HS-27A (cell line): ENCODE data around the gene TOP2A.

Experiments
- DNase-seq: peaks from one replicate; pipeline ENCODE4 v3.0.0-alpha.2; 2012; ENCODE audit warnings: low read depth, missing footprints

Gene TOP2A

DNA sequence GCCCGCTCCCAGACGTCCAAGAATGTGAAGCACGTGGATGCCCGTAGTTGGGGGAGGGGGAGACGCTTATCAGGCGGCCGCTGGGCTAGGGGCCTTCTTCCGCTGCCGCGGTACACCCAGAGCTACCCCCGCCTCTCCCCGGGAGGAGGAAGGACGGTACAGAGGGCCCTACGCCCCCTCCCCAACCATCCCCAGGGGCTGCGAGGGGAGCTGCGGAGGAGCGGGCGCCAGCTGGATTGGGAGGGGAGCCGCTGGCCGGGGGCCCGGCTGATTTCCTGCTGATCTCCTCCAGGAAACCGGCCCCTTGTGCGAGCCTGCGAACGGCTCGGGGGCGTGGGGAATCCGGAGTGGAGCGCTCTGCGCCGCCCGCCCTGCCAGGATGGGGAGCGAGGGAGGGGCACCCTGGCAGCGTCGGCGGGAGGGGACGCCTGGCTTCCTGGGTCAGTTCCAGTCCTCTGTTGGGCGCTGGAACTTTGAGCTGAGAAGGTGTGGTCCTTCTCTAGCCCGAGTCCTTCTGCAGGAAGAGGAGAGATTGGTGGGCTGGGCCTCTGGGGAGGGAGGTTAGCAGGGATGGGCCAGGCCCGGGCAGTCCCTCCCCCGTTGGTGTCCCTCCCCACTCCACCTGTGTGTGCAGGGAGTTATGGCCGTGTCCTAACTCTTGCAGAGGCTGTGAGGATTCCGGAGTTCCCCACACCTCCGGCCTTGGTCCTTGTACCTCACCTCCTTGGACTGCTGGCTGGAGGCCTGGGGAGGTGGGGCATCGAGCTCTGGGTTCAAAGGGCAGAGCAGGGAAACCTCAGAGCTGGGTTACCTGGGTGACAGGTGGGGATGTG is 72.3 kb downstream of the TOP2A start:
- DNase-seq: no peak

GRCh38 chr17:40344421-40345160 is 73.1 kb downstream of the TOP2A start:
- DNase-seq: no peak

GRCh38 chr17:40343219-40344119 is 74.2 kb downstream of the TOP2A start:
- no peak for DNase-seq

DNA sequence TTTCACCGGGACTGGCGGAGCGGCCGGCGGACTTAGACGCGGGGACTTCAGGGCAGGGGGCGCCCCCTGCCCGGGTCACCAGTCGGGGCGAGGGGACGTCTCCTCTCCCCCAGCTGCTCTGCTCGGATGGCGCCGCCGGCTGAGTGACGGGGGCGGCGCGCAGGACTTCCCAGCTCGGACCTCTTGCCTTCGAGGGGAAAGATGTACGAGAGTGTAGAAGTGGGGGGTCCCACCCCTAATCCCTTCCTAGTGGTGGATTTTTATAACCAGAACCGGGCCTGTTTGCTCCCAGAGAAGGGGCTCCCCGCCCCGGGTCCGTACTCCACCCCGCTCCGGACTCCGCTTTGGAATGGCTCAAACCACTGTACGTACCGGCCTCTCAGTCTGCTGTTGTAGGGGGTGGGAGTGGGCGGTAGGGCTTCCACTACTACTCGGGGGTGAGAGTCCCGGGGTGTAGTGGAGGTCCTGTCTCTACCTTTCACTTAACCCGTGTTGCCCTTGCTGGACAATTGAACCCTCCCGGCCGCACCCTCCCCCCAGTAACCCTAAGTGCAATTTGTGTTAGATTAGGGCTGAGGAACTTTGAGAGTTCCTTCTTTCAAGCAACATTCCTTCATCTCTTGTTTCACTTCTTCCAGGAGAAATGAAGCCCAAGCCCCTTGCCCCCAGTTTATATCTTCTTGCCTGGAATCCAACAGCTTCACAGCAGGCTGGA is 75.0 kb downstream of the TOP2A start:
- no peak for DNase-seq

GRCh38 chr17:40341808-40342503 is 75.7 kb downstream of the TOP2A start:
- no peak for DNase-seq

GRCh38 chr17:40340880-40341807 is 76.6 kb downstream of the TOP2A start:
- no peak for DNase-seq

- no peak for DNase-seq
These were observed 77.4 kb downstream of the TOP2A start for GRCh38 chr17:40340327-40340726.

DNA sequence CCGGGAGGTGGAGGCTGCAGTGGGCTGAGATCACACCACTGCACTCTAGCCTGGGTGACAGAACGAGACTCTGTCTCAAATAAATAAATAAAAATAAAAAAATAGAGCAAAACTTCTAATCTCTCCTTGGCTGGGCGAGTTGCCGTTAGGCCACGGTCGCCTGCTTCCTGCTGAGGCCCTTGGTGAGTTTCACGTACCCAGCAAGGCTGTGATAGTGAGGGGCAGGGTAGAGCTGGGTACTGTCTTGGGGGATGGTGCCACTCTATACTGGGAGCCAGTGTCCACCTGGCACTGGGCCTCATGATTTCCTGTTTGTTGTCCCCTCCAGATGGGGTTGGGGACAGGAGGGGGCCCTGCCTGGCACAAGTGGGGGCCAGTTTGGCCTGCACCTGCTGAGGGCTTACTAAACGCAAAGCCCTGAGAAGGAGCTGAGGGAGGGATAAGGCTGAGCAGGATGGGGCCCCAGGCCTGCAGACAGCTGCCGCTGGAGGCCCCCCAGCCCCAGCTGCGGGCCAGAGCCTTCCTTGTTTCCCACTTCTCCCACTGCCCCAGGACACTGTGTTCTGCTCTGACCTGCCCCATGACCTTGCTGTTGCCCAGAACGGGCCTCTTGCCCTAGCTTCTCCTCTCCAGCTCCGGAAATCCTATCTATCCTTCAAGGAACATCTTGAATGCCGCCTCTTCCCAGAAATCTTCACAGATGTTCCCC is 78.6 kb downstream of the TOP2A start:
- DNase-seq: no peak
